Keratinocyte (primary cell): ENCODE data around the gene RASGEF1B. TPM values are rescaled to one million over a fixed set of nuclear protein-coding genes. Genes with fewer than 3 reads are reported as not detected.

Source experiments
- DNase-seq: peaks from one replicate; pipeline ENCODE4 v3.0.0-alpha.2; 2011; ENCODE audit warnings: low read depth, missing footprints, low spot score
- FAIRE-seq: peaks from 2 replicates; lab custom pipeline; 2011; peaks lifted over from hg19 to GRCh38; lab: Jason Lieb, UNC
- H2AFZ ChIP-seq: 2 replicates; pipeline ENCODE4 v1.6.0; 2012; ENCODE audit warnings: low read length, control low read depth, inconsistent platforms; ENCODE audit not compliant: control insufficient read depth
- H3K27ac ChIP-seq: 2 replicates; pipeline ENCODE4 v1.5.1; 2011; ENCODE audit warnings: low read length; ENCODE audit not compliant: control insufficient read depth, insufficient read depth
- H3K27me3 ChIP-seq: 3 replicates; pipeline ENCODE4 v1.6.0; 2011; ENCODE audit warnings: low read length; ENCODE audit not compliant: control insufficient read depth, insufficient read depth; ENCODE audit errors: extremely low read depth
- H3K36me3 ChIP-seq, 2 experiments: 2 replicates in 1 of 2; 3 replicates in 1 of 2; pipeline ENCODE4 v1.5.1; 2011; ENCODE audit warnings: low read length in 2 of 2, mild to moderate bottlenecking in 1 of 2; ENCODE audit not compliant: control insufficient read depth in 2 of 2, insufficient read depth in 2 of 2; ENCODE audit errors: extremely low read depth in 1 of 2
- H3K4me1 ChIP-seq: 3 replicates; pipeline ENCODE4 v1.5.1; 2011; ENCODE audit warnings: low read length; ENCODE audit not compliant: control insufficient read depth, insufficient read depth; ENCODE audit errors: extremely low read depth
- H3K4me2 ChIP-seq: 3 replicates; pipeline ENCODE4 v1.6.0; 2011; ENCODE audit warnings: low read depth, low read length; ENCODE audit not compliant: control insufficient read depth, insufficient read depth; ENCODE audit errors: extremely low read depth
- H3K4me3 ChIP-seq, 3 experiments: fragments of 200-600 bp in 1 of 3; sonication (generic) in 1 of 3; 2 replicates in 2 of 3; 3 replicates in 1 of 3; pipeline ENCODE4 v1.5.1; 2011 to 2016; ENCODE audit warnings: low read length in 3 of 3, mild to moderate bottlenecking in 3 of 3, control low read depth in 2 of 3, inconsistent platforms in 1 of 3, low read depth in 1 of 3, mixed read lengths in 1 of 3, mixed run types in 1 of 3, moderate library complexity in 1 of 3; ENCODE audit not compliant: control insufficient read depth in 2 of 3, insufficient read depth in 2 of 3; ENCODE audit errors: extremely low read depth in 1 of 3
- H3K79me2 ChIP-seq: 2 replicates; pipeline ENCODE4 v1.6.0; 2012; ENCODE audit warnings: low read length; ENCODE audit not compliant: control insufficient read depth, insufficient read depth
- H3K9ac ChIP-seq: 3 replicates; pipeline ENCODE4 v1.6.0; 2011; ENCODE audit warnings: low read length; ENCODE audit not compliant: control insufficient read depth, insufficient read depth; ENCODE audit errors: extremely low read depth
- H3K9me1 ChIP-seq: 3 replicates; pipeline ENCODE4 v1.6.0; 2011; ENCODE audit warnings: low read length; ENCODE audit not compliant: control insufficient read depth, insufficient read depth; ENCODE audit errors: extremely low read depth
- H3K9me3 ChIP-seq: 2 replicates; pipeline ENCODE4 v1.5.1; 2012; ENCODE audit warnings: low read depth, low read length; ENCODE audit not compliant: control insufficient read depth
- H4K20me1 ChIP-seq: 3 replicates; pipeline ENCODE4 v1.6.0; 2011; ENCODE audit warnings: low read length; ENCODE audit not compliant: control insufficient read depth, insufficient read depth; ENCODE audit errors: extremely low read depth
- EZH2 ChIP-seq: IDR thresholded peaks from one replicate; pipeline ENCODE4 v1.6.1; 2012; ENCODE audit warnings: inconsistent platforms, mild to moderate bottlenecking, low read length, moderate library complexity
- dilution Hi-C: fragments of 300-500 bp; cut with MboI; formaldehyde crosslinking; loops from one replicate; pipeline ENCODE4 v1.7.0; 2020; ENCODE audit warnings: low sequenced_read_pairs; ENCODE audit not compliant: extremely low pct_ligation_motif_present
- polyA plus RNA-seq, 5 experiments: library from polyadenylated mRNA; depleted of rRNA in 3 of 5; stranded (reverse) in 3 of 5; stranded (forward) in 1 of 5; unstranded in 1 of 5; fragments of >200 nt; gene quantifications; 1 replicate in 1 of 5; 2 replicates in 3 of 5; 3 replicates in 1 of 5; pipeline versions ENCODE4 v1.2.1 to v1.2.3, GENCODE V29; 2011 to 2012; ENCODE audit warnings: missing spikeins in 2 of 5, low read depth in 1 of 5, low replicate concordance in 1 of 5
- TF ChIP-seq, protein P1 (sequence below), 3 experiments: IDR thresholded peaks in 1 of 3; conservative IDR thresholded peaks in 1 of 3; optimal IDR thresholded peaks in 1 of 3; 2 replicates in 2 of 3; 3 replicates in 1 of 3; pipeline versions ENCODE3 to v1.5.1; 2011; ENCODE audit warnings: low read length in 3 of 3, mild to moderate bottlenecking in 3 of 3, moderate library complexity in 2 of 3, control low read depth in 1 of 3, inconsistent platforms in 1 of 3; ENCODE audit not compliant: insufficient read depth in 2 of 3; ENCODE audit errors: extremely low read depth in 1 of 3

Gene RASGEF1B
- polyA plus RNA-seq, 1 donor (not counting 4 experiments of a cell fraction or from before 2014, with no cell fraction given), result 0.68 TPM

DNA sequence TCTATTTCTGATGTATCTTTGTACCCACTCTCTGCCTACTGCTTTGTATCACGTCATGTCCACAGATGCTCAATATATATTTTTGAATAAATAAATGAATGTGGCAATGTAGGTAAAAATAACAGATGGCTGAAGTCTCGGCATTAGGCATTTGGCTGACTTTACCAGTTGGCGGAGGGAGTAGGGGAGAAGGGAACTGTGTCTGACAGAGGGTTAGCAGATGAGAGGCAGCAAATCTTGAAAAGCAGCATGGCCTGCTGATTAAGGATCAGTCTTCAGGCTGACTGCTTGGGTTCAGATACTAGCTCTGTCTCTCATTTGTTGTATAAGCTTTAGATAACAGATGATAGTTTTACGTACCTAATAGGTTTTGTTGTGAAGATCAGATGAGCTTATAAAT is 31.9 kb upstream of the RASGEF1B start:
- Histone ChIP-seq H3K27ac (no peak overlapping the region), H3K4me2 (no peak overlapping the region), H3K79me2 (no peaks in the 10 kb centered on the region), H3K4me1 (no peaks in the 10 kb centered on the region), H2AFZ (no peak overlapping the region), H3K36me3 (no peaks in the 10 kb centered on the region), H3K4me3 (no peak overlapping the region), H3K27me3 (no peaks in the 10 kb centered on the region), H3K9me3 (no peaks in the 10 kb centered on the region), H3K9ac (no peak overlapping the region), H3K9me1 (no peaks in the 10 kb centered on the region), H4K20me1 (no peaks in the 10 kb centered on the region)
- TF ChIP-seq EZH2, result no peak
- TF ChIP-seq, protein P1, sequence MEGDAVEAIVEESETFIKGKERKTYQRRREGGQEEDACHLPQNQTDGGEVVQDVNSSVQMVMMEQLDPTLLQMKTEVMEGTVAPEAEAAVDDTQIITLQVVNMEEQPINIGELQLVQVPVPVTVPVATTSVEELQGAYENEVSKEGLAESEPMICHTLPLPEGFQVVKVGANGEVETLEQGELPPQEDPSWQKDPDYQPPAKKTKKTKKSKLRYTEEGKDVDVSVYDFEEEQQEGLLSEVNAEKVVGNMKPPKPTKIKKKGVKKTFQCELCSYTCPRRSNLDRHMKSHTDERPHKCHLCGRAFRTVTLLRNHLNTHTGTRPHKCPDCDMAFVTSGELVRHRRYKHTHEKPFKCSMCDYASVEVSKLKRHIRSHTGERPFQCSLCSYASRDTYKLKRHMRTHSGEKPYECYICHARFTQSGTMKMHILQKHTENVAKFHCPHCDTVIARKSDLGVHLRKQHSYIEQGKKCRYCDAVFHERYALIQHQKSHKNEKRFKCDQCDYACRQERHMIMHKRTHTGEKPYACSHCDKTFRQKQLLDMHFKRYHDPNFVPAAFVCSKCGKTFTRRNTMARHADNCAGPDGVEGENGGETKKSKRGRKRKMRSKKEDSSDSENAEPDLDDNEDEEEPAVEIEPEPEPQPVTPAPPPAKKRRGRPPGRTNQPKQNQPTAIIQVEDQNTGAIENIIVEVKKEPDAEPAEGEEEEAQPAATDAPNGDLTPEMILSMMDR (optimal IDR thresholded peaks at IDR 0.05 in 1 of 3, IDR thresholded peaks at IDR 0.05 in 1 of 3, conservative IDR thresholded peaks at IDR 0.05 in 1 of 3; ENCODE audit: extremely low read depth in 1 of 3, insufficient read depth in 2 of 3, low read length in 3 of 3), result no peak
- DNase-seq (no peak), FAIRE-seq (no peak)
- dilution Hi-C loops, result no loop called here

DNA sequence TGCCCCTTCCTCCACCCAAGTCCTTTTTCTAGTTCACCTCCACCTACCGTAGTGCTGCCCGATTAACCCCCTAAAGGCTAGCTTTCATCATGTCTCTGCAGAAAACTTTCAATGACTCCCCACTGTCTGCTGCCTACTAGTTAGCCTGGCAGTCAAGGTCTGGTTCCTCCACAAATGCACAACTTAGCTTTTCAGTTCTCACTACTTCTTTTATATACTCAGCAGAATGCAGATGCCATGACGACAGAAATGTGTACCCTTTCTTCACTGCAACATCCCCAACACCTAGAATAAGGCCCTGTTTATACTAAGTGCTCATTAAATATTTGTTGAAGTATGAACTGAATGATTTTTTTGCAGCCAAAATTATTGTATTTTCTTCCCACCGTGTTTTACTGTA is 30.9 kb upstream of the RASGEF1B start:
- no peak for FAIRE-seq
- DNase-seq, result no peak
- Histone ChIP-seq H3K9ac (no peak overlapping the region), H3K9me1 (peaks cover 3% of the 10 kb centered on the region), H4K20me1 (no peaks in the 10 kb centered on the region), H3K27ac (no peak overlapping the region), H3K79me2 (no peaks in the 10 kb centered on the region), H3K4me3 (no peak overlapping the region), H2AFZ (no peak overlapping the region), H3K36me3 (no peaks in the 10 kb centered on the region), H3K9me3 (no peaks in the 10 kb centered on the region), H3K27me3 (no peaks in the 10 kb centered on the region), H3K4me1 (no peaks in the 10 kb centered on the region), H3K4me2 (no peak overlapping the region)
- no peak for TF ChIP-seq EZH2
- TF ChIP-seq, protein P1 (optimal IDR thresholded peaks at IDR 0.05 in 1 of 3, IDR thresholded peaks at IDR 0.05 in 1 of 3, conservative IDR thresholded peaks at IDR 0.05 in 1 of 3; ENCODE audit: extremely low read depth in 1 of 3, insufficient read depth in 2 of 3, low read length in 3 of 3), result no peak
- dilution Hi-C loops, result no loop called here
